GM12865 (cell line): Measurements from ENCODE around the gene DIAPH2.
A peak's percentile ranks its signal among the peaks of the same experiment; 100 is the strongest.

Experiments used
- DNase-seq: peaks from one replicate; pipeline ENCODE4 v3.0.0; 2010; ENCODE audit warnings: low read depth
- H3K4me3 ChIP-seq: 2 replicates; pipeline ENCODE4 v1.5.1; 2011; ENCODE audit warnings: mild to moderate bottlenecking, low read depth, low read length, control low read depth
- CTCF ChIP-seq: IDR thresholded peaks from 2 replicates; pipeline ENCODE4 v1.5.1; 2011; ENCODE audit warnings: low read length, control low read depth, low read depth, inconsistent platforms; ENCODE audit not compliant: insufficient read depth; ENCODE audit errors: missing control alignments

The DIAPH2 gene

GRCh38 chrX:97551821-97552220 is 867.2 kb downstream of the DIAPH2 start:
- H3K4me3 ChIP-seq: no peak overlapping the region
- no peak for TF ChIP-seq CTCF
- no peak for DNase-seq

- H3K4me3 ChIP-seq: no peak overlapping the region
- DNase-seq: no peak
- no peak for TF ChIP-seq CTCF
Measured at GRCh38 chrX:97553833-97554232, 869.2 kb downstream of the DIAPH2 start.

GRCh38 chrX:97556359-97556758 is 871.7 kb downstream of the DIAPH2 start:
- no peak overlapping the region for H3K4me3 ChIP-seq
- TF ChIP-seq CTCF: no peak
- no peak for DNase-seq

- peak overlapping the region; percentile 37 for H3K4me3 ChIP-seq
- peak; percentile 81 for DNase-seq
Measured at GRCh38 chrX:97563531-97564133, 879.0 kb downstream of the DIAPH2 start.

GRCh38 chrX:97564496-97564895 is 879.9 kb downstream of the DIAPH2 start:
- no peak for TF ChIP-seq CTCF
- no peak for DNase-seq

More at GRCh38 chrX:97563531-97564133, 879.0 kb downstream of the DIAPH2 start:
- TF ChIP-seq CTCF: no peak

GRCh38 chrX:97587171-97587570 is 902.5 kb downstream of the DIAPH2 start:
- DNase-seq: no peak
- no peak overlapping the region for H3K4me3 ChIP-seq
- TF ChIP-seq CTCF: no peak

More at GRCh38 chrX:97564496-97564895, 879.9 kb downstream of the DIAPH2 start:
- no peak overlapping the region for H3K4me3 ChIP-seq

GRCh38 chrX:97594646-97595224 is 910.1 kb downstream of the DIAPH2 start:
- no peak overlapping the region for H3K4me3 ChIP-seq
- no peak for DNase-seq
- no peak for TF ChIP-seq CTCF
